LNCAP (cell line): ENCODE results near the gene SLAMF1.

ENCODE experiments used
- TF ChIP-seq, protein P1 (sequence below): fragments of 450-650 bp; IDR thresholded peaks from 2 replicates; pipeline ENCODE4 v1.5.1; 2017; ENCODE audit warnings: mild to moderate bottlenecking

SLAMF1 gene

GRCh38 chr1:160646711-160647328, at the start of gene SLAMF1:
TSS of gene SLAMF1 (minus strand) at chr1:160647044. CDS start at chr1:160646945, 99 bp downstream.
- TF ChIP-seq, protein P1, sequence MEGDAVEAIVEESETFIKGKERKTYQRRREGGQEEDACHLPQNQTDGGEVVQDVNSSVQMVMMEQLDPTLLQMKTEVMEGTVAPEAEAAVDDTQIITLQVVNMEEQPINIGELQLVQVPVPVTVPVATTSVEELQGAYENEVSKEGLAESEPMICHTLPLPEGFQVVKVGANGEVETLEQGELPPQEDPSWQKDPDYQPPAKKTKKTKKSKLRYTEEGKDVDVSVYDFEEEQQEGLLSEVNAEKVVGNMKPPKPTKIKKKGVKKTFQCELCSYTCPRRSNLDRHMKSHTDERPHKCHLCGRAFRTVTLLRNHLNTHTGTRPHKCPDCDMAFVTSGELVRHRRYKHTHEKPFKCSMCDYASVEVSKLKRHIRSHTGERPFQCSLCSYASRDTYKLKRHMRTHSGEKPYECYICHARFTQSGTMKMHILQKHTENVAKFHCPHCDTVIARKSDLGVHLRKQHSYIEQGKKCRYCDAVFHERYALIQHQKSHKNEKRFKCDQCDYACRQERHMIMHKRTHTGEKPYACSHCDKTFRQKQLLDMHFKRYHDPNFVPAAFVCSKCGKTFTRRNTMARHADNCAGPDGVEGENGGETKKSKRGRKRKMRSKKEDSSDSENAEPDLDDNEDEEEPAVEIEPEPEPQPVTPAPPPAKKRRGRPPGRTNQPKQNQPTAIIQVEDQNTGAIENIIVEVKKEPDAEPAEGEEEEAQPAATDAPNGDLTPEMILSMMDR = no peak

- TF ChIP-seq, protein P1 = no peak
Measured at GRCh38 chr1:160685266-160685665, 38.4 kb upstream of the SLAMF1 start.

GRCh38 chr1:160682983-160683865, 36.4 kb upstream of the SLAMF1 start:
- TF ChIP-seq, protein P1 = no peak

- TF ChIP-seq, protein P1 = no peak
Measured at GRCh38 chr1:160681891-160682140, 35.0 kb upstream of the SLAMF1 start.

- TF ChIP-seq, protein P1 = peak; percentile 49
Measured at GRCh38 chr1:160681066-160681890, 34.4 kb upstream of the SLAMF1 start.

- TF ChIP-seq, protein P1 = no peak
Measured at GRCh38 chr1:160680399-160680798, 33.6 kb upstream of the SLAMF1 start.

- TF ChIP-seq, protein P1 = no peak
Measured at GRCh38 chr1:160679893-160680292, 33.0 kb upstream of the SLAMF1 start.
